Colonic mucosa (tissue), 4 donors: ENCODE measurements around the gene RGN. TPM values are rescaled to one million over a fixed set of nuclear protein-coding genes. Genes with fewer than 3 reads are reported as not detected.

Source experiments
- DNase-seq: peaks from one replicate; pipeline ENCODE4 v3.0.0-alpha.2; 2020
- H3K27ac ChIP-seq: fragments of 200-600 bp; one replicate; pipeline ENCODE4 v1.8.0; 2021
- H3K27me3 ChIP-seq: fragments of 200-600 bp; one replicate; pipeline ENCODE4 v1.8.0; 2021
- H3K36me3 ChIP-seq: fragments of 200-600 bp; one replicate; pipeline ENCODE4 v1.8.0; 2021
- H3K4me1 ChIP-seq: fragments of 200-600 bp; one replicate; pipeline ENCODE4 v1.8.0; 2021; ENCODE audit warnings: mild to moderate bottlenecking
- H3K4me3 ChIP-seq: fragments of 200-600 bp; one replicate; pipeline ENCODE4 v1.8.0; 2021
- H3K9ac ChIP-seq, 2 donors: one replicate each; pipeline ENCODE4 v1.7.0; 2013; ENCODE audit warnings: control low read depth in 2 of 2, low read depth in 2 of 2, low read length in 2 of 2
- H3K9me3 ChIP-seq: fragments of 200-600 bp; one replicate; pipeline ENCODE4 v1.8.0; 2021
- intact Hi-C: fragments of 100-400 bp; cut with DNase I; formaldehyde crosslinking; loops from one replicate; pipeline ENCODE4 v1.14.1; 2022
- total RNA-seq, 2 donors: library from RNA; stranded (reverse); fragmentation: NEBNext Ultra II Directional in 1 of 2; extraction: Animal tissue kit (Norgen Biotek cat#: 25700) in 1 of 2; gene quantifications; one replicate each; pipeline ENCODE4 v1.2.1, GENCODE V29; 2021
- TF ChIP-seq, protein P1 (sequence below): fragments of 200-600 bp; IDR thresholded peaks from one replicate; pipeline ENCODE4 v1.8.0; 2022; ENCODE audit warnings: antibody characterized with exemption, mild to moderate bottlenecking
- donor health status: healthy.
- donor health status: DM: no; HTN: no; CAD: no.
- donor health status: DM: no; HTN: no; CAD: no.

Gene RGN
- total RNA-seq = under 1 TPM; 0.88 to 0.89 TPM

DNA sequence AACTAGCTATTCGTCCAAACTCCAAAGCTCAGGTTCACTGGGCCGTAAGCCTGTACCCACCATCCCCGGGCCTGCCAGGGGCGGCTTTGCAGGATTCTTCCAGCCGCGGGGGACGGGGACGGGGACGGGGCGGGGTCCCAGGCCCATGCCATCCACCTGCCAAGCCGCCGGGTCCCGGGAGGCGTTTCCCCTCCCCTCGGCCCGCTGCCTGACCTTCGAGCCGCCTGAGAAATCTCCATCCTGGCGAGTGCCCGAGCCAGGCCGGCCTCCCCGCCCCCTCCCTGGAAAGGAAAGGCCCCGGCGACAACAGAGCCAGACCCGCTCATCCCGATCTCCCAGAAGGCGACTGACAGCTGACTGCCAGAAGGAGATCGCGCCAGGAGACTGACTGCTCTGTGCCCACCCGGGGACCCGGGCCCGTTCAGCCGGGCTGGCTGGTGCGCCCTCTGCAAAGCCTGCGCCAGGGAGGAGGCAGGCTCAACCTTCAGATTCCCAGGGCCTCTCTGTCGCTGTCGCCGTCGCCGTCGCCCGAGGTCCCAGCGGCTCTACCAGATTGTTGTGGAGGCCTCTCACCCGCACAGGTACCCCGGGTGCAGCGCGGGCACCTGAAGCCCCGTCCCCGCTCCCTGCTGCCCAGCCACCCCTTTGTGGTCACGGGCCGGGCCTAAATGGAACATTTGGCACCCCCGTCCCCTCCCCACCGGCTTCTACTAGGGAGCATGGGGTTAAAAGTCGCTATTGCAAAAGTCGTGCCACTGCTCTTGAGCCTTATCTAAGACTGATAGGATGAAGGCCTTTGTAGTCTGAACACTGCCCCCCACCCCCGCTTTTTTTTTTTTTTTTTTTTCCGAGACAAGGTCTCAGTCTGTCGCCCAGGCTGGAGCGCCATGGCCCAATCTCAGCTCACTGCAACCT, at the start of gene RGN:
Gene RGN (plus strand): TSS at position 315 of the 915 bp plus-strand sequence. CDS start 2,702 bp downstream, outside the sequence.
- DNase-seq = peak; percentile 19

DNA sequence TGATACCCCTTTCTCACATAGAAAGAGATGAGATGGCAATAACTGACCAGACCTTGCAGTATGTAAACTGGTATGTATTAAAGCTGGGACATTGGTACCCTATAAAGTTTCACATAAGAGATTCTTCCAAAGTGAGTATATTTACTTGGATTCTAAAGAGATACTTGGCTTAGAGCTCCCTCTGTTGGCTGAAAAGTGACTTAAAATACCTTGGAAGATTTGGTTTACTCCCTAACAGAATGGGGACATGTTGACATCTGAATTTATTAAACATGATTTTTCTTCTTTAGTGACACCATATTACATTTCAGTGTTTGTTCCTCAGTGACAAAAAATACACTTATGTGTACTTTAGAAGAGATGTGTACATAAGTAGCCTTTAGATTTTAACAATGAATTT, 47.9 kb upstream of the RGN start:
- peak; percentile 21 for DNase-seq
- TF ChIP-seq, protein P1, sequence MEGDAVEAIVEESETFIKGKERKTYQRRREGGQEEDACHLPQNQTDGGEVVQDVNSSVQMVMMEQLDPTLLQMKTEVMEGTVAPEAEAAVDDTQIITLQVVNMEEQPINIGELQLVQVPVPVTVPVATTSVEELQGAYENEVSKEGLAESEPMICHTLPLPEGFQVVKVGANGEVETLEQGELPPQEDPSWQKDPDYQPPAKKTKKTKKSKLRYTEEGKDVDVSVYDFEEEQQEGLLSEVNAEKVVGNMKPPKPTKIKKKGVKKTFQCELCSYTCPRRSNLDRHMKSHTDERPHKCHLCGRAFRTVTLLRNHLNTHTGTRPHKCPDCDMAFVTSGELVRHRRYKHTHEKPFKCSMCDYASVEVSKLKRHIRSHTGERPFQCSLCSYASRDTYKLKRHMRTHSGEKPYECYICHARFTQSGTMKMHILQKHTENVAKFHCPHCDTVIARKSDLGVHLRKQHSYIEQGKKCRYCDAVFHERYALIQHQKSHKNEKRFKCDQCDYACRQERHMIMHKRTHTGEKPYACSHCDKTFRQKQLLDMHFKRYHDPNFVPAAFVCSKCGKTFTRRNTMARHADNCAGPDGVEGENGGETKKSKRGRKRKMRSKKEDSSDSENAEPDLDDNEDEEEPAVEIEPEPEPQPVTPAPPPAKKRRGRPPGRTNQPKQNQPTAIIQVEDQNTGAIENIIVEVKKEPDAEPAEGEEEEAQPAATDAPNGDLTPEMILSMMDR = peak; percentile 46
- Histone ChIP-seq H3K27ac (no peak overlapping the region), H3K36me3 (no peaks in the 10 kb centered on the region), H3K9me3 (no peaks in the 10 kb centered on the region), H3K27me3 (no peaks in the 10 kb centered on the region), H3K9ac (no peak overlapping the region), H3K4me1 (no peaks in the 10 kb centered on the region), H3K4me3 (no peak overlapping the region)
- intact Hi-C loops = loop anchor here (5.0 kb wide), 1 partner anchor 128 kb away; no protein-coding TSS in a partner anchor

More for the DNA sequence above, at the start of gene RGN:
- intact Hi-C loops = no loop called here
- H3K27me3 ChIP-seq = no peaks in the 10 kb centered on the region
- H3K4me1 ChIP-seq = no peaks in the 10 kb centered on the region
- H3K9me3 ChIP-seq = no peaks in the 10 kb centered on the region
- no peak within 1 kb of the TSS for H3K4me3 ChIP-seq
- TF ChIP-seq, protein P1 = no peak
- no peak within 1 kb of the TSS for H3K27ac ChIP-seq
- no peaks in the 10 kb centered on the region for H3K36me3 ChIP-seq
- no peak within 1 kb of the TSS for H3K9ac ChIP-seq

DNA sequence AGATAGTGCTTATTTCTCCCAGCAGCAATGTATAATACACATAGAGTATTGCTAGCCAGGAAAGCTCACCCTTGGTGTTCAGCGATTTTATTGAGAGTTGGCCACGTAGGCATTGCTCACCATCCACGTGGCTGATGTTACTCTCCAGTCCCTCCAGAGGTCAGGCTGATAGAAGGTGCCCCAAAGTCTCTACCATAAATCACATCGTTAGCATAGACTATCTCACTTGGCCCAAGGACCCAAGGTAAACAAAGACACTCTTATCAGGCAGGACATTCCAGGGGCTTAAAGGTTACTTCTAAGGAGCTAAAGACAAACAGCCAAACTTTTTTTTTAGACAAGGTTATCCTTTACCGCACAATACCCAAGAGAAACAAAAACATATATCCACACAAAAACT, 30.3 kb upstream of the RGN start:
- no peak overlapping the region for H3K9ac ChIP-seq
- no peaks in the 10 kb centered on the region for H3K27me3 ChIP-seq
- intact Hi-C loops = no loop called here
- H3K36me3 ChIP-seq = no peaks in the 10 kb centered on the region
- no peak for DNase-seq
- no peaks in the 10 kb centered on the region for H3K9me3 ChIP-seq
- no peak overlapping the region for H3K27ac ChIP-seq
- no peaks in the 10 kb centered on the region for H3K4me1 ChIP-seq
- TF ChIP-seq, protein P1 = no peak
- no peak overlapping the region for H3K4me3 ChIP-seq

DNA sequence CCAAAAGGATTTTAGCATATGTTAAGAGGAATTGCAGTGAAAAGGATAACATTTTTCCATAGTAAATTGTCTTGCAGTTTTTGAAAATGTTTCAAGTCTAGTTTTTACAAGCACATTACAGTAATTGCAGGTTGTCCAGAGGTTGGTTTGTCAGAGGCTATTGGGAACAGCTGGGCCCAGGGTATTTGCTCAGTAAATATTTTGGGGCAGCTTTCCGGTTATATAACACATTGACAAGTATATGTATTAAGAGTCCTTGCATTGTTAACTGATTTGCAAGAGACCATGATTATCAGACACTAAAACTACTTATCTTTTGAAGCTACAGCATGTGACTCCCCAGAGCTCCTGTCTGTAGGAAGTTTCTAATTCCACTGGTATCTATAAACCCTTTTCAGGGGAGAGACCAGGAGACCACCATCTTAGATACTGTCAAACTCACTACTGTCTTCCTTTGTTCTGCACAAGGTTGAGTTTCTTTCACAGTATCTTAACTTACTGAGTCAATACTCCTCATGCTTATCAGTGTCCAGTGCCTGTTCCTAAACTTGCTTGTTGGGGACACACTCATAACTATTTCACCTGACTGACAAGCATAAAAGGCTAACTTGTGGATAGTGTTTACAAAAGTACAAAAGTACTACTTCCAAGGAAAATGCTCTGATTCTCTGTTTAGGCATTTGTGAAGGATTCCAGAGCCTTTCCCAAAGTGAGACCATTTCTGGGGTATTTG, 18.9 kb upstream of the RGN start:
- Histone ChIP-seq H3K27ac (no peak overlapping the region), H3K4me1 (no peaks in the 10 kb centered on the region), H3K27me3 (peaks cover 6% of the 10 kb centered on the region), H3K36me3 (no peaks in the 10 kb centered on the region), H3K9me3 (no peaks in the 10 kb centered on the region), H3K9ac (no peak overlapping the region), H3K4me3 (no peak overlapping the region)
- TF ChIP-seq, protein P1 = no peak
- intact Hi-C loops = no loop called here
- no peak for DNase-seq

DNA sequence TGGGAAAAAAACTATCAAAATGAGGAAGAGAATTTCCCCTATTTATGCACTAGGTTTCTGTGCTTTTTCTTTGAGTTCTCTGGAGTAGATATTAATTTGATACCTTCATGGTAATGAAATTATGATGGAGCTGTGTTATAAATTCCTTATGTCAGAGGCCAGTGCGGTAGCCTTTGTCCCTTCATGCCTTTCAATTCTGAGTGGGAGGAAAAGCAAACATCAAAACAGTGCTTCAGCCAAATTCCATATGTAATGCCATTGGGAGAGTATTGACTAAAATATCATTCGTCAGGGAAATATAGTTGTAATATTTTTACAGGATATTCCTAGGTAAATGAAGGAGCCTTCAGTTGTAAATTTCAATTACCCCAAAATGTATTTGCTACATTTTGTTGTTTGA, 17.5 kb upstream of the RGN start:
- intact Hi-C loops = no loop called here
- Histone ChIP-seq H3K9ac (no peak overlapping the region), H3K27ac (no peak overlapping the region)

More for the DNA sequence above, 17.5 kb upstream of the RGN start:
- TF ChIP-seq, protein P1 = no peak
- Histone ChIP-seq H3K27me3 (peaks cover 6% of the 10 kb centered on the region), H3K36me3 (no peaks in the 10 kb centered on the region), H3K4me1 (no peaks in the 10 kb centered on the region), H3K4me3 (no peak overlapping the region), H3K9me3 (no peaks in the 10 kb centered on the region)
- DNase-seq = no peak
